Urinary bladder (tissue), 4 donors: ENCODE measurements around the gene PRKD1. TPM values are rescaled to one million over a fixed set of nuclear protein-coding genes. Genes with fewer than 3 reads are reported as not detected.

ENCODE experiments used
- DNase-seq: peaks from one replicate; pipeline ENCODE4 v3.0.0-alpha.2; 2015; ENCODE audit errors: extremely low spot score
- H3K27ac ChIP-seq: one replicate; pipeline ENCODE4 v1.5.1; 2013; ENCODE audit warnings: low read depth, mild to moderate bottlenecking, moderate library complexity
- H3K36me3 ChIP-seq: one replicate; pipeline ENCODE4 v1.6.1; 2013; ENCODE audit warnings: mild to moderate bottlenecking, moderate library complexity; ENCODE audit not compliant: insufficient read depth
- H3K4me1 ChIP-seq: one replicate; pipeline ENCODE4 v1.6.1; 2013; ENCODE audit warnings: mild to moderate bottlenecking, moderate library complexity; ENCODE audit not compliant: insufficient read depth
- H3K4me3 ChIP-seq: one replicate; pipeline ENCODE4 v1.5.1; 2013; ENCODE audit warnings: low read depth, low read length
- WGBS: extraction: QIAGEN DNeasy Blood & Tissue Kit; methylation state at CpG from one replicate; pipeline ENCODE4 v1.1.7; 2013; 5-methylcytosine and 5-hydroxymethylcytosine counted together
- polyA plus RNA-seq: library from polyadenylated mRNA; stranded (reverse); fragments of 200-250 nt; gene quantifications from one replicate; pipeline ENCODE4 v1.2.3, GENCODE V29; 2013
- total RNA-seq: library from RNA; depleted of rRNA; stranded (reverse); fragments of >200 nt; gene quantifications from one replicate; pipeline ENCODE4 v1.2.3, GENCODE V29; 2014
- donor health status: healthy with polysubstance abuse.
- donor health status: healthy.

The PRKD1 gene
- total and polyA plus RNA-seq, 2 donors = 17.7 to 27.7 TPM

DNA sequence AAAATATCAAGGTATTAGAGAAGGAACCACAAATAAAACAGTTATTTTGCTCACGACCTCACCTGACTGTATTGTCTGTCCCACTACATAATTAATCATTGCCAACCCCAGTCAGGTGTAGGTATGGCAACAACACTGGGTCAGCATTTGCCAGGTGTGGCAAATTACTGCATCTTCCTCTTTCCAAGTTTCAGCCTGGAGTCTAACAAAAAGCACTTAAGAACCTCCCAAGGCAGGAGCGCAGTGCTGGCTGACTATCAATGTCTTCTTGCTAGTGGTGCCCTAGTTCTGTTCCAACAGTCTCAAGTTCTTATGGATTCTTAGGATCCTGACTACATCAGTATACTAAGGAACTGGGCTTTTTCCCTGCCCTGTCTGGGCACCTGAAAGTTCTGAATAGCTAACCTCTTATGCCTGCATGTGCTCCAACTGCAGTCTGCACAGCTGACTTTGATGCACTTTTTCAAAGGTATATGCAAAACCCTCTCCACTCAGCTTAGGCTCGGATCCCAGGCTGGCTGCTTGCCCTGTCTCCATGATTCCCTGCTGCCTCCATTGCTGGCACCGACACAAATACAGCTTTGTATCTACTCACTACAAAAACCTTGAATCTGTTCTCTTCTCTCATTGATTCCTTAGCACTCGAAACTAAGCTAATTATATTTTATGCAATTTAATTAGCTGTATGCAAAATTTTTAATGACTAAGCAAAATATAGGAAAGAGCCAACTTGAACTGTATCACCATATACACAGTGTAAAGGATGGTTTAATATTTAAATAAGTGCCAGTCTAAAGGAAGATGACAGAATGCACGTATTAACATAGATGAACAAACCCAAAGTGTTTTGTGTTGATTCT, 113.3 kb downstream of the PRKD1 start:
- Histone ChIP-seq H3K27ac (no peak overlapping the region), H3K4me3 (no peak overlapping the region), H3K4me1 (no peaks in the 10 kb centered on the region), H3K36me3 (no peaks in the 10 kb centered on the region)
- DNase-seq = no peak
- WGBS = 61% methylated on average over 6 of the region's 6 CpGs

GRCh38 chr14:29810682-29811081, 117.0 kb downstream of the PRKD1 start:
- no peak overlapping the region for H3K4me3 ChIP-seq
- no peak for DNase-seq
- H3K27ac ChIP-seq = no peak overlapping the region
- no peaks in the 10 kb centered on the region for H3K36me3 ChIP-seq
- no peaks in the 10 kb centered on the region for H3K4me1 ChIP-seq

DNA sequence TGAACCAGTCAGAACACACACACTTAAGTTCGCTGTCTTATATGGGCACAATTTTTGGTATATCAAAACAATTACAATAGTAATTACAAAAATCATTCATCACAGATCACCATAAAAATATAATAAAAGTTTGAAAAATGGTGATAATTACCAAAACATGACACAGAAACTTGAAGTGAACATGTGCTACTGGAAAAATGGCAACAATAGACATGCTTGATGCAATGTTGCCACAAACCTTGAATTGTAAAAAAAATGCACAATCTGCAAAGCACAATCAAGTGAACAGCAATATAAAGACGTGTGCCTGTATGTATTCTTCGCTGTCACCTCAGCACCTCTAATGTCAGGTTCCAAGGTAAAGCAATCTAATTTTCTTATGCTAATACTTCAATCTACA, 117.6 kb downstream of the PRKD1 start:
- Histone ChIP-seq H3K27ac (no peak overlapping the region), H3K36me3 (no peaks in the 10 kb centered on the region), H3K4me3 (no peak overlapping the region), H3K4me1 (peaks cover 2% of the 10 kb centered on the region)
- WGBS = 92% methylated on average over 3 of the region's 3 CpGs
- DNase-seq = no peak

GRCh38 chr14:29806124-29806517, 121.5 kb downstream of the PRKD1 start:
- H3K4me1 ChIP-seq = peaks cover 2% of the 10 kb centered on the region
- no peak for DNase-seq
- H3K36me3 ChIP-seq = no peaks in the 10 kb centered on the region
- no peak overlapping the region for H3K4me3 ChIP-seq
- 93% methylated on average over 1 of the region's 1 CpG for WGBS
- no peak overlapping the region for H3K27ac ChIP-seq

GRCh38 chr14:29805415-29806123, 122.1 kb downstream of the PRKD1 start:
- DNase-seq = no peak
- WGBS = 92% methylated on average over 4 of the region's 4 CpGs
- no peak overlapping the region for H3K27ac ChIP-seq
- H3K4me3 ChIP-seq = no peak overlapping the region
- H3K4me1 ChIP-seq = peaks cover 2% of the 10 kb centered on the region
- no peaks in the 10 kb centered on the region for H3K36me3 ChIP-seq

GRCh38 chr14:29804481-29805266, 123.0 kb downstream of the PRKD1 start:
- H3K27ac ChIP-seq = no peak overlapping the region
- H3K4me3 ChIP-seq = no peak overlapping the region
- 97% methylated on average over 3 of the region's 3 CpGs for WGBS
- H3K4me1 ChIP-seq = peaks cover 2% of the 10 kb centered on the region
- no peak for DNase-seq
- H3K36me3 ChIP-seq = no peaks in the 10 kb centered on the region

DNA sequence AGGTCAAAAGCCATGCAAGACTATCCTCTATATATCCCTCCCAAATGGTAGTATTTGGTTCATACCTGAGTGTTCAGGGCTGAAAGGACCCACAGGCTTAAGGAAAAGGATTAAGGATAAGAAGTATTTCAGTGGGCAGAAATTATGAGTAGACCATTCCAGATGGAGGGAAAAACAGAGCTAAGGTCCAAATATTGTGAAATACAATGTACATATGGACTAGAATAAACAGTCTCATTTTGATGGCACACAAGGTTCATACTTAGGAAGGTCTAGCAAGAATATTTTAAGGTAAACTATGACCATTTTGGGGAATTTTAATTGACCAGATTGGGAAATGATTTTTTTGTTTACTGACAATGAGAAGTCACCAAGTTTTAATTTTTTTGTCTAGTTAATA, 124.6 kb downstream of the PRKD1 start:
- no peak for DNase-seq
- H3K36me3 ChIP-seq = no peaks in the 10 kb centered on the region
- no peak overlapping the region for H3K4me3 ChIP-seq
- H3K4me1 ChIP-seq = peaks cover 2% of the 10 kb centered on the region
- H3K27ac ChIP-seq = no peak overlapping the region

DNA sequence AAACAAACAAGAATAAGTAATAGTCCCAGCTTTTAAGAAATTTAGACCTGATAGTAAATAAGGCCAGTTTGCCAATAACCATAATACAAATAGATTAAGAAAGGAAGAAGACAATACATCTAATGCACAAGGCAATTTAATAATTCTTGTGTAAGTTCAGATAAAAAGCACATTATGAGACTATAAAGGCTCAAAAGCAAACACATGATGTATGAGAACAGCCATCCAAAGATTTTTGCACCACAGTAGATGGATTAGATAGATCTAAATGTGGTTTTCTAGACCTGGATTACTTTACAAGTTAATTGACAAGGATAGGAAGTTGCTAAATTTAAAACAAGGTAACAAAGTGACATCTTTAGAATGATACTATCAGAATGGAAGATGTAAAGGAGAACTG, 125.4 kb downstream of the PRKD1 start:
- Histone ChIP-seq H3K4me1 (peaks cover 2% of the 10 kb centered on the region), H3K27ac (no peak overlapping the region), H3K36me3 (no peaks in the 10 kb centered on the region), H3K4me3 (no peak overlapping the region)
- DNase-seq = no peak

- Histone ChIP-seq H3K36me3 (no peaks in the 10 kb centered on the region), H3K4me1 (peaks cover 2% of the 10 kb centered on the region), H3K4me3 (no peak overlapping the region), H3K27ac (no peak overlapping the region)
- no peak for DNase-seq
Observed at GRCh38 chr14:29800961-29801360, 126.7 kb downstream of the PRKD1 start.

DNA sequence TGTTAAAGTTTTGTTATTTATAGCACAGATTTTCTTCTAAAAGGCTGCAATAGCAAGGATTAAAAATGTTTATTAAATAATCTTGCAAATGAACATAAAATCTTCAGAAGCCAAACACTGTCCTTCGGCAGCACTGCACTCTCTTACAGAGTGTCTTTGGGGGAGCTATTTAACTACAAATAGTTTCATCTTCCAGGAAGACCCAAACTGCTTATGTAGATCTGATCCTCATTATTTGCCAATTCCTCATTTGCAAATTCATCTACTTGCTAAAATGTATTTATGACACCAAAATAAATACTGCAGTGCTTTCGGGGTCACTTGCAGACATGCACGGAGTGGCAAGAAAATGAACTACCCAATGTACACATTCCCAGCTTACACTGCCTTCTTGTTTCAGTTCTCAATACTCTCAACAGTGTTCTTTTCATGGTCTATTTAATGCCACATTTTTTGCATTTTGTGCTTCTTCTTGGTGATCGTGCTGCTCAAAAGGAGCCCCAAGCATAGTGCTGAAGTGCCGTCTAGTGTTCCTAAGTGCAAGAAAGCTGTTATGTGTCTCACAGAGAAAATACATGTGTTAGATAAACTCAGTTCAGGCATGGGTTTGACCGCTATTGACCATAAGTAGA, 128.1 kb downstream of the PRKD1 start:
- DNase-seq = no peak
- H3K36me3 ChIP-seq = no peaks in the 10 kb centered on the region
- no peak overlapping the region for H3K27ac ChIP-seq
- WGBS = 79% methylated on average over 6 of the region's 6 CpGs
- no peak overlapping the region for H3K4me3 ChIP-seq
- H3K4me1 ChIP-seq = no peaks in the 10 kb centered on the region

- Histone ChIP-seq H3K36me3 (no peaks in the 10 kb centered on the region), H3K27ac (no peak overlapping the region), H3K4me3 (no peak overlapping the region), H3K4me1 (no peaks in the 10 kb centered on the region)
- no peak for DNase-seq
- WGBS = 90% methylated on average over 2 of the region's 2 CpGs
Observed at GRCh38 chr14:29798811-29799210, 128.8 kb downstream of the PRKD1 start.

- WGBS = over 99% methylated on average over 2 of the region's 2 CpGs
- DNase-seq = no peak
- Histone ChIP-seq H3K4me3 (no peak overlapping the region), H3K36me3 (no peaks in the 10 kb centered on the region), H3K4me1 (no peaks in the 10 kb centered on the region), H3K27ac (no peak overlapping the region)
Observed at GRCh38 chr14:29798108-29798663, 129.5 kb downstream of the PRKD1 start.

DNA sequence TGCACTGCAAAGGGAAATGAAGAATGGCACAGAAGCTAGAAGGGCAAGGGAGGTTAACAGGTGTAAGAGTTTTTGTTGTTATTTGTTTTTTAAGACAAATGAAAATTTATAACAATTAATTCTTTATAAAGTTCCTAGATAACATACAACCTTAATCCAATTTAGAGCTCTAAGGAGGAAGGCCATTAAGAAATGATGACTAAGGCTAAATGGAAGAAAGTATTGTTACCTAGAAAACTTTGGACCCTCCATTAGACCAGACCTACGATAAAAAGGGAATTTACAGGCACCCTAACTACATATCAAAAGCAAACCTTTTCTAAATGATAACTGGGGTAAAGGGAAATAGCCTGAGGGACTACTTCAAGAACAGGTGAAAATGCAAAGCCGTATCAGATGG, 130.8 kb downstream of the PRKD1 start:
- no peak overlapping the region for H3K4me3 ChIP-seq
- H3K27ac ChIP-seq = no peak overlapping the region
- no peaks in the 10 kb centered on the region for H3K4me1 ChIP-seq
- DNase-seq = no peak
- WGBS = 97% methylated on average over 2 of the region's 2 CpGs
- H3K36me3 ChIP-seq = no peaks in the 10 kb centered on the region
